Fibroblast of skin of left biceps (primary cell): ENCODE measurements around the gene FARS2.

ENCODE experiments used
- DNase-seq, 2 experiments: peaks; one replicate each; pipeline ENCODE4 v3.0.0-alpha.2; 2013; ENCODE audit warnings: low read depth in 2 of 2

The FARS2 gene

GRCh38 chr6:5726976-5727718 is 465.8 kb downstream of the FARS2 start:
- no peak for DNase-seq

- no peak for DNase-seq
These were observed 467.2 kb downstream of the FARS2 start for GRCh38 chr6:5728351-5729079.

DNA sequence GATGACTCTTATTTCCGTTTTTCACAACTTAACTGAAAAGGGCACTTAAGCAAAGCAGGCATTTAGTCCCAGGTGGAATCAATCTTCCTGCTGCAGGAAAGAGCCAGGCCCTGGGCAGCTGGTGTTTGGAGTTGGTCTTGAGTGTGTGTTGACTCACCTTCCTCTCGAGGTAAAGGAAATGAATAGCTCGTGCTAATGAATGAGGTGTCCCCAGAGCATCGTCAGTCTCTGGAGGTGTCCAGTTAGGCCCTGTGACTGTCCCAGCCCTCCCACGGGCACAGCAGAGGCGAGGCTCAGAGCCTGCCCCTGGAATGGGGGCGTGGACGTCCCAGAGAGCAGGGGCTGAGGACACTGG is 467.7 kb downstream of the FARS2 start:
- no peak for DNase-seq

- DNase-seq: no peak
These were observed 468.7 kb downstream of the FARS2 start for GRCh38 chr6:5729813-5730517.

GRCh38 chr6:5730585-5731263 is 469.4 kb downstream of the FARS2 start:
- no peak for DNase-seq

DNA sequence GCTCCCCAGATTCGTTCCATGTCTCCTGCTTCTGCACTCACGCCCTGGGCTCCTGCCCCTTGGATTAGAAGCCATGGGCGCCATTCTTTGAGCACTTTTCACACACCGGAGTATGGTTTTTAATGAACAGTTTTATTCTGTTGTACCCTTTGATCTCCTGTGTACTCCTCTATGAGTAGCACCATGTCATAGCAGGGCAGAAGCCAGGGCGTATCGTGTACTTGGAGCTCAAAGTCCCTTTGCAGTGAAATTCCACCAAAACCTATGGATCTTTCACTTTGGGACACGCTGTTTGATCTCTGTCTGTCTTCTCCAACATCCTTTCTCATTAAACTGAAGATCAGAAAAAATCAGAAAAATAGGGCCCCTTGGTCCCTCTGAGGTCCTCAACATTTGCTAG is 470.1 kb downstream of the FARS2 start:
- no peak for DNase-seq

GRCh38 chr6:5732496-5732895 is 471.2 kb downstream of the FARS2 start:
- no peak for DNase-seq

DNA sequence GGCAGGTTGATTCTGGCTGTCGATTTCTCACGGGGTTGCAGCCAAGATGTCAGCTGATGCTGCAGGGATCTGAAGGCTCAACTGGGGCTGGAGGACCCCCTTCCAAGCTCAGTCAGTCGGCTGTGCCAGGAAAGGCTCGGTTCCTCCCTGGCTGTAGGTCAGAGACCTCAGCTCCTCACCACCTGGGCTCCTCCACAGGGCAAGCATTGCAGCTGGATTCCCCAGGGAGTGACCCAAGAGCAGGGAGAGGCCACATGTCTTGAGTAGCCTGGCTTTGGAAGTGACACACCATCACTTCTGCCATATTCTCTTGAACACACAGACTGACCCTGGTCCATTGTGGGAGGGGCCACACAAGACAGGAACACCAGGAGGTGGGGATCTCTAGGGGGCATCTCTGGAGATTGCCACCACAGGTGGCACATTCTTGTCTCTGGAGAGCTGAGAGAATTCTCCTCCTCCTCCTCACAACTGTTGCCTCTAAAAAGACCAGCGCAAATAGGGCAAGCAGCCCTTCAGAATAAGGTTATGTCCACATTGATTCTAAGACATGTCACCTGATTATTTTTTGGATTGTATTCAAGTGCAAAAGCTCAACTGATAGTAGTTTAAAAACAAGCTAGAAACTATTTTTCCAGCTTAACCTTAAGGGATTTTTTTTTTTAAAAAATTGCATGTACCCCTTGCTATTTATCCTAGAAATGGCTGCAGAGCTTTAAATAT is 474.9 kb downstream of the FARS2 start:
- DNase-seq: no peak

DNA sequence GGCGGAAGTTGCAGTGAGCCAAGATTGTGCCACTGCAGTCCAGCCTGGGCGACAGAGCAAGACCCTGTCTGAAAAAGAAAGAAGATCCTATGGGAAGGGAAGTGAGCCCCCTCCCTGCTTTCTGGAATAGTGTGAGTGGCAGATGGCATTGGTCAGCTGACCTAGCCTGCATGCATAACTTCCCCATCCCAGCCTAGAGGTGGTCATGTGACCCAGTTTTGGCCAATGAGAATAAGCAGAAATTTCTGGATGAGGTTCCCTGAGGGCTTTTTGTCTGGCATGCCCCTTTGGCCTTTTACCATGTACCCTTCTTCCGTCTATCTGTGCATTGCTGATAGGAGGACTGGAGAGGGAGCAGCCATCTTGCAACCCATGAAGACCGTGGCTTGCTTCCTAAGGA is 476.1 kb downstream of the FARS2 start:
- no peak for DNase-seq

GRCh38 chr6:5738211-5738610 is 476.9 kb downstream of the FARS2 start:
- no peak for DNase-seq

DNA sequence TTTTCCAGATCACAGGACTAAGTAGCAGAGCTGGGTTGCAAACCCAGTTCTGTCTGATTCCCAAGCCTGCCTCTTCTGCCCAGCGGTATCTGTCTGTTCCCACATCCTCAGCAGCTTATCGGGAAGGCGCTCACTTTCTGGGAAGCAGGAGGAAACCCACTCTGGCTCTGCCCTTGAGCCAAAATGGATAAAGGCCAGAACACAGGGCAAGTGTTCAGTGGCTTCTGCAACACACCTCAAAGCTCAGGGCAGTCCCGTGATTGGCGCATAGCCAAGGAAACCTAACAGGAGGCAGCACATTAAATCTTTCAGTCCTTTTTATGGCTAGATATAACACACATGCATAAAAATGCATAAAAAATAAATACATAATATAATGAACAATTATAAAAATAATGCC is 483.2 kb downstream of the FARS2 start:
- DNase-seq: no peak

GRCh38 chr6:5745081-5745480 is 483.8 kb downstream of the FARS2 start:
- no peak for DNase-seq

DNA sequence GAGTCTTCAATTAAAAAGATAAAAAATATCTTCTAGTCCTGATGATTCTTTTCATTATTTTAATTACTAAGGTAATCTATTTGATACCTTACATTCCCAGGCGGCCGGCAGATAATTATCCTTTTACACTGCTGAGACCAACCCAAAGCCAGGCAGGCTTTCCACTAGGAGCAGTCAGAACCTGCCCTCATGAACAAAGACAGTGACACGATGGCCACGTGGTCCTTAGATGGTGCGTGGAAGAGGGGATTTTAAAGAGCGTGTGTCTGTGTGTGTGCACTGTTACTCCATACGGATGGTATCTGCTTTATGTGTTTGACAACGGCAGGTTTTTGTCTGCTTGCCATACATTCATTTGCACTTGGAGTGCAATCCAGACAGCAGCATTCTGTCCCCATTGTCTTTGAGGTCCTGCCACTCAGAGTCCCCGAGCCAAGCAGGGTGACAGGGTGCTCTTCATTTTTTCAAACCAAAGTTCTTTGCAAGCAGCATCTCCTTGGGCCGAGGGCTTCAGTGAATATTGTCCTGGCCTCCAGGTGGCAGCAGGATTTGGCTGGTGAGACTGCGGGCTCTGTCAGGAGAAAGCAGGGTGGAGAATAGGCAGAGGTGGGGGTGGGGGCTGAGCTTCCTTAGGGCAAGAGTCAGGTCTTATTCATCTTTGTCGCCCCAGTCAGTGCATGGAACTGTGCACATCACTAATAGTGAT is 484.9 kb downstream of the FARS2 start:
- peak in 1 of 2 experiments; percentile 11 for DNase-seq

DNA sequence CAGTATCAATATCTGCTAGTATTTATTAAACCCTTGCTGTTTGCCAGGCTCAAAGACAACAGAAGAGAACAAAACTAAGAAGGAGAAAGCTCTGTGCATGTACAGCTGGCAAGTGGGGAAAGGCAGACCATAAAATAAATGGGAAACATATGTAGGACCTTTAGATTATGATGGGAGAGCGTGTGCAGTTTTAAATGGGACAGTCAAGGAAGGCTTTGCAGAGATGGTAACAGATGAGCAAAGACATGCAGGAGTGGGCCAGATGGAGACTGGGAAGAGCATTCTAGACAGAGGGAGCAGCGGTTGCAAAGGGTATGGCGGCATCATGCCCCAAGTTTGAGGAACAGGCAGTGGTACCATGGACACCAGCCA is 485.4 kb downstream of the FARS2 start:
- peak in 1 of 2 experiments; percentile 34 for DNase-seq

- no peak for DNase-seq
These were observed 486.1 kb downstream of the FARS2 start for GRCh38 chr6:5747379-5747778.

- DNase-seq: no peak
These were observed 487.8 kb downstream of the FARS2 start for GRCh38 chr6:5749016-5749650.

- no peak for DNase-seq
These were observed 488.4 kb downstream of the FARS2 start for GRCh38 chr6:5749651-5750215.

GRCh38 chr6:5751525-5752390 is 490.4 kb downstream of the FARS2 start:
- DNase-seq: no peak

DNA sequence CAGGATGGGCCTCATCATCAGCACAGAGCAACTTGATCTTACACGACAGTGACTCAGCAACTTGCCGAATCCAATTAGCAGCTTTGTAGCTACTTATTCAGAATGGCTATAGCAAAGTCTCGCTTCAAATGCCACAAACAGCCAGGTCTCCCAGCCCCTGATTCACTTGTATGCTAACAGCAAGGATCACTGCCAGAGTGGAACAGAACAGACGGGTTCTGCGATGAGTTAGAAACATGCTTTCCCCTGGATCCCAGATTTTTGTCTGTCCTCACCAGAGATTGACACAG is 491.0 kb downstream of the FARS2 start:
- DNase-seq: peak; percentile 67 to 68
